ENCODE measurements around the gene ARMH4.

The ARMH4 gene

GRCh38 chr14:58152014-58152857 is at the start of gene ARMH4:
Gene ARMH4 (minus strand): TSS chr14:58152213. CDS start chr14:58139358, 12,855 bp downstream.
- peak in 50 of 51 donors; percentile 17 to 88 (median 71) for DNase-seq

- DNase-seq = no peak
Measured at GRCh38 chr14:58200846-58201245, 48.8 kb upstream of the ARMH4 start.

- DNase-seq = peak in 1 of 51 donors; percentile 43
Measured at GRCh38 chr14:58200480-58200841, 48.4 kb upstream of the ARMH4 start.

- DNase-seq = peak; percentile 32 to 93 (median 73)
Measured at GRCh38 chr14:58199726-58200479, 47.9 kb upstream of the ARMH4 start, which contains the start of gene ACTR10. Gene ACTR10 (plus strand): TSS chr14:58200149. CDS start chr14:58200218, 69 bp downstream.

GRCh38 chr14:58198086-58198485 is 46.1 kb upstream of the ARMH4 start:
- DNase-seq = no peak

GRCh38 chr14:58196198-58196597 is 44.2 kb upstream of the ARMH4 start:
- DNase-seq = no peak

- DNase-seq = no peak
Measured at GRCh38 chr14:58193542-58193941, 41.5 kb upstream of the ARMH4 start.

- no peak for DNase-seq
Measured at GRCh38 chr14:58191763-58192601, 40.0 kb upstream of the ARMH4 start.

GRCh38 chr14:58189176-58189575 is 37.2 kb upstream of the ARMH4 start:
- no peak for DNase-seq

GRCh38 chr14:58177125-58177524 is 25.1 kb upstream of the ARMH4 start:
- no peak for DNase-seq

- peak in 34 of 51 donors; percentile 1 to 65 (median 34) for DNase-seq
Measured at GRCh38 chr14:58171090-58171489, 19.1 kb upstream of the ARMH4 start.

- no peak for DNase-seq
Measured at GRCh38 chr14:58167891-58168290, 15.9 kb upstream of the ARMH4 start.

GRCh38 chr14:58167057-58167456 is 15.0 kb upstream of the ARMH4 start:
- DNase-seq = peak in 1 of 51 donors; percentile 8

GRCh38 chr14:58166005-58166983 is 14.3 kb upstream of the ARMH4 start:
- DNase-seq = peak in 49 of 51 donors; percentile 5 to 90 (median 54)

GRCh38 chr14:58160561-58160960 is 8.5 kb upstream of the ARMH4 start:
- DNase-seq = no peak

GRCh38 chr14:58151133-58152013 is 640 bp downstream of the ARMH4 start:
- DNase-seq = peak in 22 of 51 donors; percentile 18 to 73 (median 41)

- DNase-seq = no peak
Measured at GRCh38 chr14:58150243-58150805, 1.7 kb downstream of the ARMH4 start.

- DNase-seq = no peak
Measured at GRCh38 chr14:58149196-58149595, 2.8 kb downstream of the ARMH4 start.

- DNase-seq = no peak
Measured at GRCh38 chr14:58146399-58146798, 5.6 kb downstream of the ARMH4 start.

Measured in hypothalamus (tissue), 51 donors.